ENCODE data around the gene MTRR. TPM values are rescaled to one million over a fixed set of nuclear protein-coding genes. Genes with fewer than 3 reads are reported as not detected.

The MTRR gene
- total and polyA plus RNA-seq, 9 of the 15 experiments (the other 6 are each of a cell fraction or from before 2014, with no cell fraction given): 39.3 to 84.6 (median 66.2) TPM

- Histone ChIP-seq H3K9me3 (replicated peaks; ENCODE audit: control insufficient read depth, insufficient read depth, low read depth, low read length) (no peaks in the 10 kb centered on the region), H3K4me2 (ENCODE audit: insufficient read depth, low read length) (no peak overlapping the region), H3K4me3 (no peak overlapping the region), H3K9me1 (ENCODE audit: control insufficient read depth, insufficient read depth, low read length) (no peaks in the 10 kb centered on the region), H3K36me3 (ENCODE audit: control insufficient read depth, insufficient read depth, low read length) (no peaks in the 10 kb centered on the region), H3K27ac (ENCODE audit: extremely low read depth, low read depth, low read length) (no peak overlapping the region), H2AFZ (ENCODE audit: low read depth, low read length) (0 out of 2 replicates have a peak overlapping the region, but pooled peaks have one; percentile 51), H3K9ac (ENCODE audit: insufficient read depth in 1 of 2, low read depth in 2 of 2, low read length in 2 of 2) (no peak overlapping the region), H3K4me1 (replicated peaks in 1 of 2; ENCODE audit: control insufficient read depth in 2 of 2, insufficient read depth in 2 of 2, low read length in 2 of 2) (no peaks in the 10 kb centered on the region), H3K79me2 (ENCODE audit: control insufficient read depth, insufficient read depth, low read length) (no peaks in the 10 kb centered on the region), H4K20me1 (replicated peaks; ENCODE audit: control insufficient read depth, insufficient read depth, low read length) (no peaks in the 10 kb centered on the region), H3K27me3 (ENCODE audit: control insufficient read depth in 2 of 2, insufficient read depth in 2 of 2, low read length in 2 of 2) (no peaks in the 10 kb centered on the region)
- ChIA-PET POLR2A (no interaction called here), CTCF (ENCODE audit: low intra/inter-chr PET ratio) (no interaction called here)
- in situ Hi-C loops (cut with MboI): no loop called here
- no peak for FAIRE-seq
- intact Hi-C loops (cut with micrococcal nuclease): no loop called here
- TF ChIP-seq MNT (conservative IDR thresholded peaks at IDR 0.05) (no peak), CEBPB (tag; IDR thresholded peaks at IDR 0.05) (0 out of 2 replicates have a peak, but pooled peaks have one; percentile 34)
- WGBS (ENCODE audit: insufficient coverage, low coverage, missing lambda C conversion rate): 3% methylated on average over 6 of the region's 6 CpGs
- peak; percentile 66 for ATAC-seq
- no peak for DNase-seq (ENCODE audit: extremely low read depth in 1 of 4, low spot score in 3 of 4)
- no TSS peak for BruUV-seq (replicated peaks)
Measured at GRCh38 chr5:7916171-7916804, 47.3 kb downstream of the MTRR start.

All from K562 (cell line).